WTC11 (cell line): ENCODE results near the gene CROCC2. TPM values are rescaled to one million over a fixed set of nuclear protein-coding genes. Genes with fewer than 3 reads are reported as not detected.

Experiments used
- ATAC-seq: fragments of 200-7000 bp; cut with Tn5 transposase; 2 replicates; pipeline ENCODE4 v1.10.0; 2021; ENCODE audit warnings: mild to moderate bottlenecking, moderate library complexity
- CTCF ChIA-PET: fragments of 300-600 bp; sonication (Branson Sonifier 250); formaldehyde crosslinking; loops from one replicate; lab custom pipeline; 2021; ENCODE audit warnings: antibody characterized with exemption; lab: Charles Lee
- POLR2A ChIA-PET: fragments of 350-600 bp; sonication (Branson Sonifier 250); formaldehyde crosslinking; loops from one replicate; lab custom pipeline; 2021; ENCODE audit warnings: antibody characterized with exemption; lab: Charles Lee
- DNase-seq: peaks from one replicate; pipeline ENCODE4 v3.0.0; 2021; ENCODE audit warnings: low spot score
- H3K27ac Mint-ChIP-seq: 2 replicates; pipeline ENCODE4 v1.8.0; 2021; ENCODE audit warnings: mixed read lengths
- H3K27me3 Mint-ChIP-seq: 2 replicates; pipeline ENCODE4 v1.8.0; 2021; ENCODE audit warnings: low read depth, mild to moderate bottlenecking, moderate library complexity, mixed read lengths
- H3K36me3 Mint-ChIP-seq: 2 replicates; pipeline ENCODE4 v1.8.0; 2021; ENCODE audit warnings: mixed read lengths
- H3K4me1 Mint-ChIP-seq: 2 replicates; pipeline ENCODE4 v1.8.0; 2022; ENCODE audit warnings: mixed read lengths
- H3K4me3 Mint-ChIP-seq: 2 replicates; pipeline ENCODE4 v1.8.0; 2021; ENCODE audit warnings: mild to moderate bottlenecking, moderate library complexity, mixed read lengths
- H3K9me3 Mint-ChIP-seq: 2 replicates; pipeline ENCODE4 v1.8.0; 2021; ENCODE audit warnings: mixed read lengths
- AR ChIP-seq: fragments of 250-450 bp; sonication (Bioruptor Pico); IDR thresholded peaks from 2 replicates; pipeline ENCODE4 v1.9.0; 2021; ENCODE audit warnings: mild to moderate bottlenecking
- ATF1 ChIP-seq: sonication (generic); formaldehyde crosslinking; IDR thresholded peaks from 2 replicates; pipeline ENCODE4 v1.8.1; 2023; ENCODE audit warnings: mild to moderate bottlenecking, moderate library complexity, missing genetic modification reagents
- E2F1 ChIP-seq: sonication (generic); formaldehyde crosslinking; IDR thresholded peaks from 2 replicates; pipeline ENCODE4 v1.8.0; 2022; ENCODE audit warnings: mild to moderate bottlenecking, missing genetic modification reagents
- E2F4 ChIP-seq: sonication (generic); formaldehyde crosslinking; IDR thresholded peaks from 2 replicates; pipeline ENCODE4 v1.8.1; 2022; ENCODE audit warnings: low read depth, mild to moderate bottlenecking, moderate library complexity, missing genetic modification reagents, borderline replicate concordance
- E2F5 ChIP-seq: sonication (generic); formaldehyde crosslinking; IDR thresholded peaks from 2 replicates; pipeline ENCODE4 v1.8.1; 2022; ENCODE audit warnings: mild to moderate bottlenecking, moderate library complexity, missing genetic modification reagents
- JUN ChIP-seq: sonication (generic); formaldehyde crosslinking; IDR thresholded peaks from 2 replicates; pipeline ENCODE4 v1.8.0; 2023; ENCODE audit warnings: mild to moderate bottlenecking, missing genetic modification reagents
- PREB ChIP-seq: sonication (generic); formaldehyde crosslinking; IDR thresholded peaks from 2 replicates; pipeline ENCODE4 v1.8.1; 2022; ENCODE audit warnings: mild to moderate bottlenecking, missing genetic modification reagents, moderate library complexity, borderline replicate concordance
- PRRX2 ChIP-seq: fragments of 250-450 bp; sonication (Bioruptor Pico); IDR thresholded peaks from 2 replicates; pipeline ENCODE4 v1.8.0; 2021; ENCODE audit warnings: mild to moderate bottlenecking
- SMAD4 ChIP-seq: sonication (generic); formaldehyde crosslinking; IDR thresholded peaks from 2 replicates; pipeline ENCODE4 v1.8.0; 2022; ENCODE audit warnings: mild to moderate bottlenecking, missing genetic modification reagents
- SP1 ChIP-seq: sonication (generic); formaldehyde crosslinking; conservative IDR thresholded peaks from 2 replicates; pipeline ENCODE4 v1.8.1; 2022; ENCODE audit warnings: missing genetic modification reagents
- TEAD1 ChIP-seq: sonication (generic); formaldehyde crosslinking; IDR thresholded peaks from 2 replicates; pipeline ENCODE4 v1.8.0; 2022; ENCODE audit warnings: mild to moderate bottlenecking, missing genetic modification reagents
- ZNF281 ChIP-seq: sonication (generic); formaldehyde crosslinking; IDR thresholded peaks from 2 replicates; pipeline ENCODE4 v1.8.0; 2023; ENCODE audit warnings: mild to moderate bottlenecking, missing genetic modification reagents
- total RNA-seq: library from RNA; stranded (reverse); gene quantifications from 3 replicates; pipeline ENCODE4 v1.2.3, GENCODE V29; 2021

The CROCC2 gene
- total RNA-seq, 1 experiment from 2014 or later = not detected

GRCh38 chr2:240949791-240950705, 43.9 kb downstream of the CROCC2 start:
- ChIA-PET CTCF (interaction anchor here (1.2 kb wide), 1 partner anchor 36 kb away, joined by 3 read pairs; no protein-coding TSS in a partner anchor), POLR2A (no interaction called here)
- no peak overlapping the region for H3K27ac Mint-ChIP-seq
- H3K4me1 Mint-ChIP-seq = peaks cover 10% of the 10 kb centered on the region; the same call in 1 of the 2 replicates
- H3K9me3 Mint-ChIP-seq = no peaks in the 10 kb centered on the region
- no peak for ATAC-seq
- H3K4me3 Mint-ChIP-seq = no peak overlapping the region
- no peaks in the 10 kb centered on the region for H3K27me3 Mint-ChIP-seq
- no peak for DNase-seq
- H3K36me3 Mint-ChIP-seq = no peaks in the 10 kb centered on the region
- TF ChIP-seq PREB (CRISPR knock-in tag) = no peak
- no peak for TF ChIP-seq E2F5 (CRISPR knock-in tag)

- no peak overlapping the region for H3K27ac Mint-ChIP-seq
- POLR2A ChIA-PET = no interaction called here
- H3K9me3 Mint-ChIP-seq = no peaks in the 10 kb centered on the region
- TF ChIP-seq E2F4 (CRISPR knock-in tag) (no peak), AR (CRISPR knock-in tag) (no peak), SP1 (no peak), ATF1 (CRISPR knock-in tag) (no peak), ZNF281 (CRISPR knock-in tag) (no peak), PRRX2 (CRISPR knock-in tag) (no peak), SMAD4 (CRISPR knock-in tag) (no peak), E2F1 (CRISPR knock-in tag) (no peak), JUN (CRISPR knock-in tag) (no peak), TEAD1 (no peak)
- TF ChIP-seq, all 79 proteins: peak for 0
- no peak for ATAC-seq
- peaks cover 11% of the 10 kb centered on the region; the same call in 1 of the 2 replicates for H3K4me1 Mint-ChIP-seq
- no peak for DNase-seq
- no peaks in the 10 kb centered on the region for H3K36me3 Mint-ChIP-seq
- CTCF ChIA-PET = interaction anchor here (1.4 kb wide), 1 partner anchor 32 kb away, joined by 4 read pairs; no protein-coding TSS in a partner anchor
- no peaks in the 10 kb centered on the region for H3K27me3 Mint-ChIP-seq
- no peak overlapping the region for H3K4me3 Mint-ChIP-seq
Measured at GRCh38 chr2:240951045-240951594, 45.0 kb downstream of the CROCC2 start.
